HepG2 (cell line): Measurements from ENCODE around the gene BLOC1S4. TPM values are rescaled to one million over a fixed set of nuclear protein-coding genes. Genes with fewer than 3 reads are reported as not detected.

Experiments used
- ADNP ChIP-seq: sonication (generic); formaldehyde crosslinking; IDR thresholded peaks from 2 replicates; pipeline ENCODE4 v1.4.0; 2020; ENCODE audit warnings: missing genetic modification reagents
- ATAD3A ChIP-seq: sonication (generic); formaldehyde crosslinking; IDR thresholded peaks from 2 replicates; pipeline ENCODE4 v1.4.0; 2020; ENCODE audit warnings: missing genetic modification reagents
- ATF2 ChIP-seq: sonication (generic); formaldehyde crosslinking; IDR thresholded peaks from 2 replicates; pipeline ENCODE4 v1.4.0; 2020; ENCODE audit warnings: missing genetic modification reagents
- BCL6 ChIP-seq: IDR thresholded peaks from 2 replicates; pipeline ENCODE4 v1.6.1; 2016; ENCODE audit warnings: missing genetic modification reagents, missing compliant biosample characterization
- CHCHD3 ChIP-seq: sonication (generic); formaldehyde crosslinking; IDR thresholded peaks from 2 replicates; pipeline ENCODE4 v1.8.0; 2022; ENCODE audit warnings: mild to moderate bottlenecking, missing genetic modification reagents, moderate library complexity
- IKZF1 ChIP-seq: fragments of 450-650 bp; IDR thresholded peaks from 2 replicates; pipeline ENCODE4 v1.7.1; 2016
- KDM6A ChIP-seq: IDR thresholded peaks from 2 replicates; pipeline ENCODE4 v1.6.1; 2016; ENCODE audit warnings: low read depth
- MNT ChIP-seq: fragments of 450-650 bp; IDR thresholded peaks from 2 replicates; pipeline ENCODE4 v1.6.1; 2016
- MXD3 ChIP-seq: IDR thresholded peaks from 2 replicates; pipeline ENCODE4 v1.6.1; 2016; ENCODE audit warnings: mild to moderate bottlenecking, missing biosample characterization, missing genetic modification reagents
- PITX1 ChIP-seq: sonication (generic); formaldehyde crosslinking; IDR thresholded peaks from 2 replicates; pipeline ENCODE4 v1.5.1; 2020; ENCODE audit warnings: mild to moderate bottlenecking, missing genetic modification reagents
- REXO4 ChIP-seq: sonication (generic); formaldehyde crosslinking; IDR thresholded peaks from 2 replicates; pipeline ENCODE4 v1.8.0; 2022; ENCODE audit warnings: missing genetic modification reagents, mild to moderate bottlenecking, borderline replicate concordance
- TRIM22 ChIP-seq: fragments of 450-650 bp; IDR thresholded peaks from 2 replicates; pipeline ENCODE4 v1.6.1; 2017
- YEATS4 ChIP-seq: sonication (generic); formaldehyde crosslinking; IDR thresholded peaks from 2 replicates; pipeline ENCODE4 v1.4.0; 2020; ENCODE audit warnings: missing genetic modification reagents, borderline replicate concordance
- YY1 ChIP-seq: IDR thresholded peaks from 2 replicates; pipeline ENCODE4 v1.6.1; 2011; ENCODE audit warnings: low read length, low read depth, moderate library complexity, mild to moderate bottlenecking; ENCODE audit not compliant: insufficient read depth, insufficient replicate concordance
- ZBTB7A ChIP-seq: sonication (generic); formaldehyde crosslinking; IDR thresholded peaks from 2 replicates; pipeline ENCODE4 v1.8.0; 2022; ENCODE audit warnings: mild to moderate bottlenecking, missing genetic modification reagents
- ZFP41 ChIP-seq: sonication (generic); formaldehyde crosslinking; IDR thresholded peaks from 2 replicates; pipeline ENCODE4 v1.4.0; 2020; ENCODE audit warnings: mild to moderate bottlenecking, missing genetic modification reagents, borderline replicate concordance
- ZNF234 ChIP-seq: sonication (generic); formaldehyde crosslinking; conservative IDR thresholded peaks from 2 replicates; pipeline ENCODE4 v1.5.1; 2020; ENCODE audit warnings: mild to moderate bottlenecking, missing genetic modification reagents
- ZNF556 ChIP-seq: sonication (generic); formaldehyde crosslinking; IDR thresholded peaks from 2 replicates; pipeline ENCODE4 v1.4.0; 2020; ENCODE audit warnings: mild to moderate bottlenecking, missing genetic modification reagents, borderline replicate concordance
- ZNF607 ChIP-seq: sonication (generic); formaldehyde crosslinking; IDR thresholded peaks from 2 replicates; pipeline ENCODE4 v1.5.1; 2020; ENCODE audit warnings: missing genetic modification reagents, mild to moderate bottlenecking, borderline replicate concordance
- ZNF776 ChIP-seq: sonication (generic); formaldehyde crosslinking; IDR thresholded peaks from 2 replicates; pipeline ENCODE4 v1.4.0; 2020; ENCODE audit warnings: mild to moderate bottlenecking, missing genetic modification reagents
- ZNF784 ChIP-seq: sonication (generic); formaldehyde crosslinking; IDR thresholded peaks from 2 replicates; pipeline ENCODE4 v1.5.1; 2020; ENCODE audit warnings: missing genetic modification reagents, mild to moderate bottlenecking, borderline replicate concordance
- ZNF800 ChIP-seq: sonication (generic); formaldehyde crosslinking; IDR thresholded peaks from 2 replicates; pipeline ENCODE4 v1.4.0; 2020; ENCODE audit warnings: missing genetic modification reagents
- ZSCAN21 ChIP-seq: sonication (generic); formaldehyde crosslinking; IDR thresholded peaks from 2 replicates; pipeline ENCODE4 v1.8.0; 2022; ENCODE audit warnings: mild to moderate bottlenecking, missing genetic modification reagents, moderate library complexity, borderline replicate concordance
- polyA plus RNA-seq, 8 experiments: library from polyadenylated mRNA; depleted of rRNA in 3 of 8; stranded (reverse) in 7 of 8; unstranded in 1 of 8; fragments of >200 nt; fragmentation: Illumina TruSeq in 4 of 8; extraction: Trizol in 4 of 8; gene quantifications; 2 replicates each; pipeline versions ENCODE4 v1.2.1 to v1.2.3, GENCODE V29; 2011 to 2016; ENCODE audit warnings: low read depth in 4 of 8, missing spikeins in 1 of 8, mixed read lengths in 1 of 8; ENCODE audit not compliant: insufficient read depth in 1 of 8
- total RNA-seq, 5 experiments: library from RNA; depleted of rRNA; stranded (reverse); fragments of >200 nt; fragmentation: Illumina TruSeq; extraction: Trizol; gene quantifications; 2 replicates each; pipeline ENCODE4 v1.2.3, GENCODE V29; 2016; ENCODE audit warnings: low read depth in 1 of 5

Gene BLOC1S4
- total and polyA plus RNA-seq, 2 of the 13 experiments (the other 11 are each of a cell fraction or from before 2014, with no cell fraction given): 15.5 to 20.9 TPM

- TF ChIP-seq REXO4 (CRISPR knock-in tag) (no peak), BCL6 (peak; percentile 69; the same call in 1 of the 2 replicates), ADNP (CRISPR knock-in tag) (no peak), TRIM22 (no peak), ZBTB7A (0 out of 2 replicates have a peak, but pooled peaks have one; percentile 8), ATAD3A (no peak), ZNF607 (no peak), PITX1 (peak; percentile 23; the same call in 1 of the 2 replicates), MNT (no peak), ZNF234 (CRISPR knock-in tag) (no peak), ZNF776 (CRISPR knock-in tag) (no peak), YY1 (peak; percentile 8), ZNF784 (CRISPR knock-in tag) (peak; percentile 22; the same call in 1 of the 2 replicates), IKZF1 (no peak), CHCHD3 (CRISPR knock-in tag) (no peak), ZNF556 (CRISPR knock-in tag) (no peak), KDM6A (CRISPR knock-in tag) (no peak), ATF2 (peak; percentile 33; the same call in 1 of the 2 replicates), MXD3 (CRISPR knock-in tag) (peak; percentile 23; the same call in 1 of the 2 replicates), ZFP41 (CRISPR knock-in tag) (no peak), ZNF800 (0 out of 2 replicates have a peak, but pooled peaks have one; percentile 59), ZSCAN21 (CRISPR knock-in tag) (peak; percentile 54; the same call in 1 of the 2 replicates), YEATS4 (CRISPR knock-in tag) (peak; percentile 58; the same call in 1 of the 2 replicates)
Measured at GRCh38 chr4:6688879-6689505, 27.0 kb upstream of the BLOC1S4 start (continued).
